ENCODE data around the gene CCDC86. TPM values are rescaled to one million over a fixed set of nuclear protein-coding genes. Genes with fewer than 3 reads are reported as not detected.

The CCDC86 gene
- total RNA-seq, 2 experiments from 2014 or later, result 52.1 to 75.1 TPM

DNA sequence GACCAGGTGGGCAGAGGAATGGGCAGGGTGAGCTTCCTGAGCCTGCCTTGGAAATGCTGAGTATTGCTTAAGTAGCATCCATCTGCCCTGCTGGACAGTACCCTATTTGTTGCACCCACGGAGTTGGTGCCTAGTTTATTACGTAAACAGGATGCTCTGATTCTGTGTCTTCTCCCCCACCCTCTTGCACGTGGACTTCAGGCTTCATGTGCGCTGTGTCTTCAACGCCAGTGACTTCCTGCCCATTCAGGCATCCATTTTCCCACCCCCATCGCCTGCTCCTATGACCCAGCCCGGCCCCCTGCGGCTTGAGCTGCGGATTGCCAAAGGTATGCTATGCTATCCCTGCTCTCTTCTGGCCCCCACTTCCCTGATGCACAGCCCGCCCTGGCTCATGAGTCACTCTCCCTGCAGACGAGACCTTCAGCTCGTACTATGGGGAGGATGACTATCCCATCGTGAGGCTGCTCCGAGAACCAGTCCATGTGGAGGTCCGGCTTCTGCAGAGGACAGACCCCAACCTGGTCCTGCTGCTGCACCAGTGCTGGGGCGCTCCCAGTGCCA lies 31.1 kb downstream of the CCDC86 start:
- Mint-ChIP-seq H3K27me3 (no peaks in the 10 kb centered on the region), H3K27ac (no peak overlapping the region), H3K4me3 (no peak overlapping the region), H3K9me3 (ENCODE audit: low read depth) (no peaks in the 10 kb centered on the region), H3K4me1 (peaks cover 6% of the 10 kb centered on the region), H3K36me3 (ENCODE audit: low read depth) (peaks cover 5% of the 10 kb centered on the region)
- CTCF ChIA-PET, result interaction anchor here (1.2 to 1.6 kb wide), 2 partner anchors 15 to 27 kb away, joined by 4 to 6 read pairs; no protein-coding TSS in a partner anchor
- POLR2A ChIA-PET, result interaction anchor here (0.6 kb wide), 1 partner anchor 50 kb away, joined by 3 read pairs; no protein-coding TSS in a partner anchor
- DNase-seq (no peak), ATAC-seq (peak; percentile 17)
- intact Hi-C loops (cut with DNase I, micrococcal nuclease), result no loop called here

DNA sequence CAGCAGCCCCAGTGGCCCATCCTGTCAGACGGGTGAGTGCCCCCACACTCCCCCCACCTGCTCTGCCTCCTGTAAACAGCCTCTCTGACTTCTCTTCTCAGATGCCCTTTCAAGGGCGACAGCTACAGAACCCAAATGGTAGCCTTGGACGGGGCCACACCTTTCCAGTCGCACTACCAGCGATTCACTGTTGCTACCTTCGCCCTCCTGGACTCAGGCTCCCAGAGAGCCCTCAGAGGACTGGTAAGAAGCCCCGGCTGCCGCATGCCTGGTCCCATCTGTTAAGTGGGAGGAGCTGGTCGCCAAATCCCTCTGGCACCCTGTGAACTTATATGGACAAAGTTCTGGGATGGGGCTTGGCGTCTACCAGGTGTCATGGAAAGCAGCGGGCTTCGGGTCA lies 31.6 kb downstream of the CCDC86 start:
- Mint-ChIP-seq H3K27me3 (no peaks in the 10 kb centered on the region), H3K4me1 (peaks cover 6% of the 10 kb centered on the region), H3K27ac (no peak overlapping the region), H3K9me3 (ENCODE audit: low read depth) (no peaks in the 10 kb centered on the region), H3K4me3 (no peak overlapping the region), H3K36me3 (ENCODE audit: low read depth) (peaks cover 5% of the 10 kb centered on the region)
- ChIA-PET CTCF (no interaction called here), POLR2A (no interaction called here)
- ATAC-seq, result no peak
- intact Hi-C loops (cut with DNase I, micrococcal nuclease), result no loop called here
- DNase-seq, result no peak

DNA sequence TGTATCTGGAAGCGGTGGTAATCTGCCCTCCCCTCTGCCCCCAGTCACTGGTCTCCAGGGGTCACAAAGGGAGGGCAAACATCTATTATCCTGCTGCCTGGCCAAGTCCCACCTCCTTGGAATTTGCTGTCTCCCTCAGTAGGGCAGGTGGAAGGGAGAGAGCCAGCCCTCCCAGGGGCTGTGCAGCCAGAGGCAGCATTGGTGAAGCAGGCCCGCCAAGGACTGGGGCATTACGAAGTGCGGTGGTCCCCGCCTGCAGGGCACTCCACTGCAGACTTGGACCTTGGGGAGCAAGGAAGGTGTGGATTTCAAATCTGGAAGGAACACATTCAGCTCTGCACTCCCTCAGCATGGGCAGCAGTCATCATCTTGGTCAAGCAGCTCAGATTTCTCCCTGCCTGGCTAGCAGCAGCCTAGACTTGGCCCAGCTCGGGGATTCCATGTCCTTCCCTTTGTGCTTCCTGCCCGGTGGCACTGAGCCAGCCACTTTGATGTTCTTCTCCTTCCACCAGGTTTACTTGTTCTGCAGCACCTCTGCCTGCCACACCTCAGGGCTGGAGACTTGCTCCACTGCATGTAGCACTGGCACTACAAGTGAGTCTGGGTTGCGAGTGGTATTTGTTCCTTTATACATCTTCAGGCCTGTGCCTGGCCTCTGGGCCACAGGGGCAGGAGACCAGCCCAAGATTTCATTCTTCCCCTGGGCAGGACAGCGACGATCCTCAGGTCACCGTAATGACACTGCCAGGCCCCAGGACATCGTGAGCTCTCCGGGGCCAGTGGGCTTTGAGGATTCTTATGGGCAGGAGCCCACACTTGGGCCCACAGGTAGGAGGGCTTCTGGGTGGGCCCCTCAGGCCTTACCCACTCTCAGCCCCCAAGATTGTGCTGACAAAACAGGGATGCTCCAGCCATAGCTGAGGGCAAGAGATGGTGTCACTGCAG lies 32.8 kb downstream of the CCDC86 start:
- ChIA-PET POLR2A (interaction anchor here (0.6 kb wide), 1 partner anchor 17 kb away, joined by 3 read pairs; no protein-coding TSS in a partner anchor), CTCF (interaction anchor here (1.0 to 1.1 kb wide), 2 partner anchors 13 to 643 kb away, joined by 3 to 4 read pairs; no protein-coding TSS in a partner anchor)
- H3K36me3 Mint-ChIP-seq (ENCODE audit: low read depth), result peaks cover 9% of the 10 kb centered on the region
- no peak overlapping the region for H3K4me3 Mint-ChIP-seq
- ATAC-seq (no peak), DNase-seq (no peak)
- H3K4me1 Mint-ChIP-seq, result peaks cover 6% of the 10 kb centered on the region
- H3K27me3 Mint-ChIP-seq, result no peaks in the 10 kb centered on the region
- no peak overlapping the region for H3K27ac Mint-ChIP-seq
- intact Hi-C loops (cut with DNase I, micrococcal nuclease), result no loop called here
- no peaks in the 10 kb centered on the region for H3K9me3 Mint-ChIP-seq (ENCODE audit: low read depth)

DNA sequence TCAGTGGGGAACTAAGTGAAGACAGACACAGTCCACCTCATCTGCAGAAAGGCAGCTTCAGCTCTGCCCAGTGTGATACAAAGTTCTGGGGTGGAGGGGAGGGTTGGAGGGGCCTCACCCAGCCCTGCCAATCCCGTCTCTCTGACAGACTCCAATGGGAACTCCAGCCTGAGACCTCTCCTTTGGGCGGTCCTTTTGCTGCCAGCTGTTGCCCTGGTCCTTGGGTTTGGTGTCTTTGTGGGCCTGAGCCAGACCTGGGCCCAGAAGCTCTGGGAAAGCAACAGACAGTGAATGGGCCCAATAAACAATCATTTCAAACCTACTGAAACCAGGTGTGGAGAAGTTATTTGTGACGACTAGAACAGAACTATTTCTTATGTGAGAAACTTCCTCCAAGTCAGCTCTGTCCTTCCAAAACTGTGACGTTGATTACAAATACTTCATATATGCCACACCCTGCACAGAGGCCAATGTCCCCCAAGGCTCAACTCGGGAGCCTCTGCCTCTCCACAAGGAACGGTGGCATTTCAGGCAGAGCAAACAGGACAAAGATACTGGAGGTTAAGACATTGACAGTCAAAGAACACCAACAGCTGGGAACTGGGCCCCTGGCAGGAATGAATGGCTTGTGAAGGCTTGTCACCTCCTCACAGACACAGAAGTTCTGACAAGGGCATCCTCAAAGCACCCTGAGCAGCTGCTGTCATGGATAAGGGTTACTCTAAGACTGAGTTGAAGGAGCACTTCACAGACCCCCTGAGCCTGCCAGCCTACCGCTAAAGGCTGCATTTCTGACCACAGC lies 33.7 kb downstream of the CCDC86 start:
- DNase-seq, result no peak
- intact Hi-C loops (cut with DNase I, micrococcal nuclease), result no loop called here
- no peaks in the 10 kb centered on the region for H3K9me3 Mint-ChIP-seq (ENCODE audit: low read depth)
- CTCF ChIA-PET, result interaction anchor here (0.6 to 1.4 kb wide), 7 partner anchors 11 to 716 kb away, joined by 3 to 4 read pairs (median 3); no protein-coding TSS in a partner anchor
- H3K27me3 Mint-ChIP-seq, result no peaks in the 10 kb centered on the region
- POLR2A ChIA-PET, result interaction anchor here (0.6 kb wide), 1 partner anchor 16 kb away, joined by 3 read pairs; no protein-coding TSS in a partner anchor
- no peak overlapping the region for H3K27ac Mint-ChIP-seq
- no peak for ATAC-seq
- no peak overlapping the region for H3K4me3 Mint-ChIP-seq
- peaks cover 14% of the 10 kb centered on the region for H3K36me3 Mint-ChIP-seq (ENCODE audit: low read depth)
- H3K4me1 Mint-ChIP-seq, result peaks cover 6% of the 10 kb centered on the region

DNA sequence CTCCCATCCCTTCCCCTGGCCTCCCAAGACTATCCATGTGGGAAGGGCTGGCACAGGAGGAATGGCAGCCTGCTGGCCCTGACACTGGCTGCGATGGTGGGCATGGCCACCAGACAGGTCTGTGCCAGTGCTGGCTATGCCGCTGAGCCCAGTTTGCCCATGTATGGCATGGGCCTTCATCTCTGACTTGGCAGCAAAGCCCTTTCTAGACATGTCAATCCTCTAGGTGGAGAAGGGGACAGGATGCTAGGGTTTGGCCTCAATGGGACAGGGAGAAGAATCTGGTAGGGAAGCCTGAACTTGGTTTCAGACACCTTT lies 34.2 kb downstream of the CCDC86 start:
- no peak for ATAC-seq
- H3K9me3 Mint-ChIP-seq (ENCODE audit: low read depth), result no peaks in the 10 kb centered on the region

DNA sequence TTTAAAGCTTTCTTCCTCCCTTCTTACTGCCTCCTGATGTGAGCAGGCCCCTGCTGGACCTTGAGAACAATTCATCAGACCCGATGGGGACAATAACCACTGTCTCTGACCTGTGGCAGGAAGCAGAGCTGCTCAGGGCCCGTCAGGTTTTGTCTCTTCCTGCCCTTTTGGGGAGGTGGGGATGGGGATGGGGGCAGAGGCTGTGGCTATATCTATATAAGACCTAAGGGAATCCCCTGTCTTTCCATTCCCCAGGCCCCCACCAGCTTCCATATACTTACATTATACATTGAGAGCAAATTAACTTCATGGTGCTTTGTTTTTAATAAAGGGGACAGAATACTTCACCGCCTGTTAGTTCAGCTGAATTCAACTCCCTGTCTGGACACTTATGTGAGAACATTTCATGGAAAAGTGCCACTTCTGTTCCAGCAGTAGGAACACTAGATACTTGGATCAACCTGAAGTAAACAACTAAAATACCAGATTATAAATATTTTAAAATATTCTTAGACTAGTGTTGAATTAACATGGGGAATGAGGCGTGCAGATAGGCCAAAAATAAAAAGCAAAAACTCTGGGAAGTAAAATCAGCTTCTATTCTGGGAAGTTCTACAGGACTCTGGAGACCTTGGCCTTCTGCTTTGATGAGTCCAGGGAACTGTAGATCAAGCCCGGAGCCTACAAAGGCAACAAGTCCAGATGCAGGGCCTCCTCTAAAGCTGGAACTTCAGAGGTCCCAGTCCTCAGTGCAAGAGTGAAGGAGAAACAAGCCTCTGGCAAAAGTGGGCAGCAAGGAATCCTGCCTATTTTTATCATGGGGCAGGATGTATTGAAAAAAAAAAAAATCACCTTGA lies 36.6 kb downstream of the CCDC86 start:
- ChIA-PET POLR2A (no interaction called here), CTCF (no interaction called here)
- no peak overlapping the region for H3K4me3 Mint-ChIP-seq
- ATAC-seq (no peak), DNase-seq (no peak)
- no peaks in the 10 kb centered on the region for H3K27me3 Mint-ChIP-seq
- H3K27ac Mint-ChIP-seq, result no peak overlapping the region
- intact Hi-C loops (cut with DNase I, micrococcal nuclease), result no loop called here
- no peaks in the 10 kb centered on the region for H3K9me3 Mint-ChIP-seq (ENCODE audit: low read depth)
- H3K36me3 Mint-ChIP-seq (ENCODE audit: low read depth), result peaks cover 32% of the 10 kb centered on the region
- no peaks in the 10 kb centered on the region for H3K4me1 Mint-ChIP-seq

More for the DNA sequence above, 34.2 kb downstream of the CCDC86 start:
- Mint-ChIP-seq H3K4me1 (peaks cover 6% of the 10 kb centered on the region), H3K27me3 (no peaks in the 10 kb centered on the region), H3K4me3 (no peak overlapping the region), H3K27ac (no peak overlapping the region), H3K36me3 (ENCODE audit: low read depth) (peaks cover 19% of the 10 kb centered on the region)
- ChIA-PET POLR2A (no interaction called here), CTCF (interaction anchor here (0.6 to 1.4 kb wide), 5 partner anchors 11 to 641 kb away, joined by 3 to 4 read pairs (median 3); no protein-coding TSS in a partner anchor)
- intact Hi-C loops (cut with DNase I, micrococcal nuclease), result no loop called here
- DNase-seq, result no peak

DNA sequence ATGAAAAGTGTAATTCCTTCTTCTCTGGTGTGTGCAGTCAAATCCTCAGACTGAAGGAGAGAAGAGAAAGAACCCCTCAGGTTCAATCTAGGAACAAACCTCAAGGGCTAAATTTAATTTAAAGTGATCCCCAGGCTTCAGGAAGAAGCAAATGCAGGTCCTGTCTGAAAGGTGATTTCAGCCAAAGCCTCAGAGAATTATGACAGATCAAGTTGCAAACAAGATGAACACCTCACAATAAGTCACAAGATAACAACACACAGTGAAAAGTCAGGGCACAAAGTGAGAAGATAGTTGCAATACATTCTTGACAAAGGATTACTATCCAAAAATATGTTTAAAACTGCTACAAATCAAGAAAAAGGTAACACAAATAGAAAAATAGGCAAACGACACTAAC lies 37.2 kb downstream of the CCDC86 start:
- ChIA-PET POLR2A (no interaction called here), CTCF (no interaction called here)
- Mint-ChIP-seq H3K27ac (no peak overlapping the region), H3K27me3 (no peaks in the 10 kb centered on the region), H3K9me3 (ENCODE audit: low read depth) (no peaks in the 10 kb centered on the region), H3K36me3 (ENCODE audit: low read depth) (peaks cover 37% of the 10 kb centered on the region), H3K4me1 (no peaks in the 10 kb centered on the region), H3K4me3 (no peak overlapping the region)
- DNase-seq, result no peak
- intact Hi-C loops (cut with DNase I, micrococcal nuclease), result no loop called here
- ATAC-seq, result no peak

DNA sequence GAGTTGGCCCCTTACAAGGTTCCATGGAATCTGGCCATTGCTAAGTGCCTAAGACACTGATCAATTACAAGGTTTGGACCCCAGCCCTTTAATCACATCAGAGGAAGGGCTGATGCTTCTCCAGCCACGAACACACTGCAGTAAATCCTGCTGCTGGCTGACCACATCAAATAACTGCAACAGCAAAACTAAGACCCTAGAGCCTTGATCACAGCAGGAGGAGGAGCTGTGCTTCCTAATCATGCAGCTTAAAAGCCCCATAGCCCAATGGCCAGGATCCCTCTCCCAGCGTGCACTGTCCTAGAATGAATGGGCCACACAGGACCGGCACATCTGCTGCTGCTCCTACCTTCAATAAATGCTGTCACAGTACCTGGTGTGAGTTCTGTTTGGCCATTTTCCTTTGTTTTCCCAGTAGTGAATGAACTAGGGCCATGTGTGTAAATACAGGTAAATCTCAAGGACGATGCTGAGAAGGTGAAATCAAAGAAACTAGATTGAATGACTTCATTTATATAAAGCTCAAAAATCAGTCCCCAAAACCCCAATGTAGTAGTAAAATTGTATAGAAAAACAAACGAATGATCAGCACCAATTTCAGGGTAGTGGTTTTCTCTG lies 38.2 kb downstream of the CCDC86 start:
- H3K4me3 Mint-ChIP-seq, result no peak overlapping the region
- DNase-seq (no peak), ATAC-seq (no peak)
- intact Hi-C loops (cut with DNase I, micrococcal nuclease), result no loop called here
- peaks cover 38% of the 10 kb centered on the region for H3K36me3 Mint-ChIP-seq (ENCODE audit: low read depth)
- ChIA-PET POLR2A (no interaction called here), CTCF (interaction anchor here (0.6 to 0.8 kb wide), 2 partner anchors 13 to 105 kb away, joined by 3 to 4 read pairs; no protein-coding TSS in a partner anchor)
- no peaks in the 10 kb centered on the region for H3K27me3 Mint-ChIP-seq
- no peaks in the 10 kb centered on the region for H3K9me3 Mint-ChIP-seq (ENCODE audit: low read depth)
- no peaks in the 10 kb centered on the region for H3K4me1 Mint-ChIP-seq
- no peak overlapping the region for H3K27ac Mint-ChIP-seq

DNA sequence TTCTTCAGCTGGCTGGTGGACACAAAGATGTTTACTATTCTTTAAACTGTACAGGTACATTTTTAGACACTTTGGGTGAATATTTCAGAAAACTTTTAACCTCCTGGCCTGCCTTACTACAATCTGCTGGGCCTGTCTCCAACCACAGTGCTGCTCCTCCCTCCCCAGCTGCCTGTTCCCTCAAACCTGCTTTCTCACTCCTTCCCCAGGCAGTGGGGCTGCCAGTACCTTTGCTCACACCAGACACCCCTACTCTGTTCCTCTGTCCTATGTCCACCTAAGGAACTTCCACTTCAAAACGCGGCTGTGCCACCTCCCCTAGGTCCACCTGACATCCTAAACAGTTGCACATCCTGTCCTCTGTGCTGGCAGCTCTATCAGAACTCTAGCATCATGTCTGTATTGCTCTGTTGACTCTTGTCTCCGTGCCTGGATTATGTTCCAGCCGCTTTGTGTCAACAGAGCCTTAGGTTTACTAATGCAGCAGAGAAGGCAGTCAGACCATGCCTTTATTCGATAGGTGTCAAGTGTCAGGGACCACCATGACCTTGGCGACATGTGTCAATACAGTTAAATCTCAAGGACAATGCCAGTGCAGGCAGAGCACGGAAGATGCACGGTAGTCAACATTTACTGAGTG lies 38.9 kb downstream of the CCDC86 start:
- H3K36me3 Mint-ChIP-seq (ENCODE audit: low read depth), result peaks cover 40% of the 10 kb centered on the region

DNA sequence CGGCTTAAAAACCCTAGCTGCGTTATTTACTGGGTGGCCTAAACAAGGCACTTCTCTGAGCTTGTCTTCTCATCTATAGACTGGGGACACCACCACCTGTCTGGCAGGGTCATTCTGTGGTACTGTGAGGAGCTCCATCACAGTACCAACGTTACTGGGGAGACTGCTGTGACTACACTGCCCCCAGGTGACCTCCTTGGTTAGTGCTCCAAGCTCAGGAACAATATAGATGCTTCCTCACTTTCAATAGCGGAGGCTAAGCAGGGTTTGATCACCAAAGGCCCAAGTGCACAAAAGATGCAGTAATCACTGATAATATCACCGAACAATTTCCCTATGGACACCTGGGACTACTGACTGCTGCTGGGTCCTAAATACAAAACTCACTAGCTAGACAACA lies 45.6 kb downstream of the CCDC86 start:
- no peaks in the 10 kb centered on the region for H3K9me3 Mint-ChIP-seq (ENCODE audit: low read depth)
- H3K4me1 Mint-ChIP-seq, result no peaks in the 10 kb centered on the region
- H3K27me3 Mint-ChIP-seq, result no peaks in the 10 kb centered on the region
- ATAC-seq, result peak; percentile 90
- intact Hi-C loops (cut with DNase I, micrococcal nuclease), result loop anchor here (1.0 kb wide), 2 partner anchors 56 to 112 kb away; no protein-coding TSS in a partner anchor
- no peak overlapping the region for H3K4me3 Mint-ChIP-seq
- ChIA-PET POLR2A (interaction anchor here (0.8 to 1.1 kb wide), 3 partner anchors 24 to 85 kb away, joined by 3 to 5 read pairs (median 4); no protein-coding TSS in a partner anchor), CTCF (interaction anchor here (0.5 to 3.6 kb wide), 13 partner anchors 9 to 299 kb away, joined by 3 to 74 read pairs (median 4); no protein-coding TSS in a partner anchor)
- peak; percentile 60 for DNase-seq
- H3K27ac Mint-ChIP-seq, result no peak overlapping the region
- H3K36me3 Mint-ChIP-seq (ENCODE audit: low read depth), result peaks cover 37% of the 10 kb centered on the region

More for the DNA sequence above, 38.9 kb downstream of the CCDC86 start:
- ChIA-PET CTCF (interaction anchor here (0.8 kb wide), 1 partner anchor 106 kb away, joined by 3 read pairs; no protein-coding TSS in a partner anchor), POLR2A (no interaction called here)
- Mint-ChIP-seq H3K4me3 (no peak overlapping the region), H3K4me1 (no peaks in the 10 kb centered on the region), H3K9me3 (ENCODE audit: low read depth) (no peaks in the 10 kb centered on the region), H3K27ac (no peak overlapping the region), H3K27me3 (no peaks in the 10 kb centered on the region)
- ATAC-seq, result no peak
- intact Hi-C loops (cut with DNase I, micrococcal nuclease), result no loop called here
- DNase-seq, result no peak

All from activated CD4-positive, alpha-beta T cell treated with anti-CD3 and anti-CD28 coated beads for 36 hours (primary cell).